H1 (cell line): ENCODE measurements around the gene UHRF2. TPM values are rescaled to one million over a fixed set of nuclear protein-coding genes. Genes with fewer than 3 reads are reported as not detected.

Experiments used
- CTCF ChIA-PET: fragments of 300-600 bp; sonication (Branson Sonifier 250); formaldehyde crosslinking; loops from one replicate; lab custom pipeline; 2021; ENCODE audit not compliant: partially characterized antibody; lab: Charles Lee
- POLR2A ChIA-PET: fragments of 300-600 bp; sonication (Branson Sonifier 250); formaldehyde crosslinking; loops from one replicate; lab custom pipeline; 2021; ENCODE audit warnings: inconsistent platforms; ENCODE audit not compliant: partially characterized antibody; lab: Charles Lee
- DNase-seq, 2 experiments: peaks; one replicate each; pipeline versions ENCODE4 v3.0.0 to v3.0.0-alpha.2; 2010 to 2022; ENCODE audit warnings: low spot score in 2 of 2, low read depth in 1 of 2, mixed read lengths in 1 of 2
- FAIRE-seq: peaks from 2 replicates; lab custom pipeline; 2011; peaks lifted over from hg19 to GRCh38; lab: Jason Lieb, UNC
- H2AFZ ChIP-seq: 2 replicates; pipeline ENCODE4 v1.8.1; 2012; ENCODE audit warnings: low read length, inconsistent platforms
- H2AK5ac ChIP-seq: 2 replicates; pipeline ENCODE4 v1.6.1; 2013; ENCODE audit warnings: low read depth, low read length
- H2BK120ac ChIP-seq: replicated peaks from 2 replicates; pipeline ENCODE3; 2013; ENCODE audit warnings: low read depth, low read length, inconsistent platforms
- H2BK12ac ChIP-seq: 2 replicates; pipeline ENCODE4 v1.6.1; 2013; ENCODE audit warnings: low read depth, low read length
- H2BK15ac ChIP-seq: 2 replicates; pipeline ENCODE4 v1.6.1; 2013; ENCODE audit warnings: low read length
- H2BK20ac ChIP-seq: 2 replicates; pipeline ENCODE4 v1.6.1; 2013; ENCODE audit warnings: low read length
- H2BK5ac ChIP-seq: 2 replicates; pipeline ENCODE4 v1.6.1; 2013; ENCODE audit warnings: low read depth, low read length
- H3K14ac ChIP-seq: 2 replicates; pipeline ENCODE4 v1.6.1; 2013; ENCODE audit warnings: inconsistent platforms; ENCODE audit not compliant: insufficient read length
- H3K18ac ChIP-seq: 2 replicates; pipeline ENCODE4 v1.6.1; 2013; ENCODE audit warnings: low read length; ENCODE audit errors: extremely low read depth
- H3K23ac ChIP-seq: 2 replicates; pipeline ENCODE4 v1.6.1; 2013; ENCODE audit warnings: inconsistent platforms; ENCODE audit not compliant: insufficient read length
- H3K23me2 ChIP-seq: 2 replicates; pipeline ENCODE4 v1.6.1; 2013; ENCODE audit warnings: low read depth, low read length
- H3K27ac ChIP-seq: 2 replicates; pipeline ENCODE4 v1.6.1; 2011; ENCODE audit warnings: low read depth, low read length, inconsistent platforms
- H3K27me3 ChIP-seq, 4 experiments: replicated peaks in 1 of 4; 1 replicate in 1 of 4; 2 replicates in 3 of 4; pipeline versions ENCODE4 v1.6.1 to v1.8.1; 2011 to 2013; ENCODE audit warnings: low read length in 3 of 4, mild to moderate bottlenecking in 3 of 4, inconsistent platforms in 2 of 4, mixed read lengths in 2 of 4, moderate library complexity in 1 of 4; ENCODE audit not compliant: control insufficient read depth in 3 of 4, insufficient read depth in 3 of 4; ENCODE audit errors: extremely low read depth in 1 of 4
- H3K36me3 ChIP-seq, 4 experiments: 2 replicates each; pipeline versions ENCODE4 v1.6.1 to v1.8.1; 2011 to 2013; ENCODE audit warnings: mild to moderate bottlenecking in 4 of 4, low read length in 3 of 4, moderate library complexity in 2 of 4, control low read depth in 1 of 4, inconsistent platforms in 1 of 4; ENCODE audit not compliant: insufficient read depth in 4 of 4, control insufficient read depth in 2 of 4
- H3K4ac ChIP-seq: replicated peaks from 2 replicates; pipeline ENCODE3; 2013; ENCODE audit warnings: low read length, low read depth, mixed read lengths, inconsistent platforms; ENCODE audit not compliant: insufficient read length
- H3K4me1 ChIP-seq, 4 experiments: replicated peaks in 1 of 4; 1 replicate in 1 of 4; 2 replicates in 3 of 4; pipeline versions ENCODE4 v1.6.1 to v1.8.1; 2011 to 2013; ENCODE audit warnings: low read length in 3 of 4, inconsistent platforms in 2 of 4, mixed read lengths in 1 of 4; ENCODE audit not compliant: insufficient read depth in 4 of 4, control insufficient read depth in 3 of 4
- H3K4me2 ChIP-seq, 2 experiments: 2 replicates each; pipeline versions ENCODE4 v1.6.1 to v1.8.1; 2011 to 2013; ENCODE audit warnings: low read depth in 2 of 2, low read length in 2 of 2, control low read depth in 1 of 2, inconsistent platforms in 1 of 2, mild to moderate bottlenecking in 1 of 2; ENCODE audit not compliant: insufficient read depth in 1 of 2
- H3K4me3 ChIP-seq, 4 experiments: fragments of 200-600, 300-600 bp in 1 of 4; sonication (generic), shearing (Covaris generic), sonication (Bioruptor Twin) in 1 of 4; 2 replicates each; pipeline versions ENCODE4 v1.5.1 to v1.8.1; 2011 to 2016; ENCODE audit warnings: low read length in 4 of 4, low read depth in 3 of 4, control low read depth in 2 of 4, inconsistent platforms in 2 of 4, mild to moderate bottlenecking in 2 of 4, mixed read lengths in 1 of 4, moderate library complexity in 1 of 4; ENCODE audit not compliant: insufficient read depth in 2 of 4; ENCODE audit errors: extremely low read depth in 1 of 4
- H3K56ac ChIP-seq: replicated peaks from 2 replicates; pipeline ENCODE3; 2013; ENCODE audit warnings: low read depth, mild to moderate bottlenecking, mixed read lengths, low read length, inconsistent platforms; ENCODE audit not compliant: insufficient read length
- H3K79me1 ChIP-seq: 2 replicates; pipeline ENCODE4 v1.6.1; 2013; ENCODE audit warnings: low read depth, low read length, control low read depth
- H3K79me2 ChIP-seq, 2 experiments: 2 replicates each; pipeline versions ENCODE4 v1.6.1 to v1.8.1; 2012 to 2013; ENCODE audit warnings: low read length in 2 of 2, mild to moderate bottlenecking in 2 of 2, inconsistent platforms in 1 of 2; ENCODE audit not compliant: insufficient read depth in 2 of 2, control insufficient read depth in 1 of 2
- H3K9ac ChIP-seq, 4 experiments: replicated peaks in 1 of 4; 1 replicate in 1 of 4; 2 replicates in 3 of 4; pipeline versions ENCODE4 v1.6.1 to v1.8.1; 2011 to 2013; ENCODE audit warnings: low read depth in 3 of 4, low read length in 3 of 4, control low read depth in 2 of 4, mild to moderate bottlenecking in 2 of 4, moderate library complexity in 2 of 4, inconsistent platforms in 1 of 4; ENCODE audit errors: extremely low read depth in 1 of 4
- H3K9me3 ChIP-seq, 2 experiments: 2 replicates each; pipeline versions ENCODE4 v1.6.1 to v1.8.1; 2012 to 2013; ENCODE audit warnings: mild to moderate bottlenecking in 2 of 2, moderate library complexity in 2 of 2, control low read depth in 1 of 2, inconsistent platforms in 1 of 2, low read depth in 1 of 2, low read length in 1 of 2, mixed read lengths in 1 of 2; ENCODE audit not compliant: insufficient read depth in 2 of 2
- H4K20me1 ChIP-seq, 2 experiments: replicated peaks in 1 of 2; 2 replicates each; pipeline versions ENCODE3 to v1.8.1; 2011 to 2013; ENCODE audit warnings: inconsistent platforms in 2 of 2, low read length in 2 of 2, mild to moderate bottlenecking in 1 of 2; ENCODE audit not compliant: insufficient read depth in 2 of 2, control insufficient read depth in 1 of 2
- H4K5ac ChIP-seq: 2 replicates; pipeline ENCODE4 v1.6.1; 2013; ENCODE audit warnings: low read length, low read depth, mixed read lengths, inconsistent platforms; ENCODE audit not compliant: insufficient read length
- H4K8ac ChIP-seq: 2 replicates; pipeline ENCODE4 v1.8.0; 2013; ENCODE audit warnings: mild to moderate bottlenecking, moderate library complexity, low read length, inconsistent platforms; ENCODE audit not compliant: insufficient read depth; ENCODE audit errors: extremely low read depth
- H4K91ac ChIP-seq: replicated peaks from 2 replicates; pipeline ENCODE3; 2013; ENCODE audit warnings: low read length, mixed read lengths, inconsistent platforms; ENCODE audit not compliant: insufficient read length
- BRCA1 ChIP-seq: IDR thresholded peaks from 2 replicates; pipeline ENCODE4 v1.6.1; 2012; ENCODE audit warnings: low read depth, low read length, improper control_type of control experiment
- CBX5 ChIP-seq: fragments of 300-800, 300-1000 bp; sonication (generic); IDR thresholded peaks from 2 replicates; pipeline ENCODE4 v1.7.1; 2016; ENCODE audit warnings: antibody characterized with exemption, low read length, low read depth
- CHD2 ChIP-seq: IDR thresholded peaks from 2 replicates; pipeline ENCODE4 v1.6.1; 2012; ENCODE audit warnings: low read length, improper control_type of control experiment
- KDM4A ChIP-seq: IDR thresholded peaks from one replicate; pipeline ENCODE4 v1.7.1; 2012; ENCODE audit warnings: low read depth, mild to moderate bottlenecking, moderate library complexity, low read length, inconsistent platforms; ENCODE audit not compliant: severe bottlenecking
- MAX ChIP-seq: IDR thresholded peaks from 2 replicates; pipeline ENCODE4 v1.6.1; 2012; ENCODE audit warnings: inconsistent platforms
- NANOG ChIP-seq: IDR thresholded peaks from 2 replicates; pipeline ENCODE4 v1.6.1; 2011; ENCODE audit warnings: low read length, low read depth, mild to moderate bottlenecking, inconsistent platforms; ENCODE audit not compliant: insufficient read depth, poor library complexity, severe bottlenecking
- PHF8 ChIP-seq: fragments of 200-600 bp; sonication (generic); conservative IDR thresholded peaks from 2 replicates; pipeline ENCODE4 v1.7.1; 2012; ENCODE audit warnings: low read depth, mild to moderate bottlenecking, inconsistent platforms, low read length, moderate library complexity
- RXRA ChIP-seq: IDR thresholded peaks from 2 replicates; pipeline ENCODE4 v1.6.1; 2011; ENCODE audit warnings: low read depth, mild to moderate bottlenecking, low read length, moderate library complexity; ENCODE audit not compliant: insufficient read depth
- SAP30 ChIP-seq: fragments of 300-600 bp; sonication (generic); IDR thresholded peaks from 2 replicates; pipeline ENCODE4 v1.7.1; 2012; ENCODE audit warnings: low read length, moderate library complexity, mild to moderate bottlenecking, inconsistent platforms; ENCODE audit not compliant: insufficient read depth, insufficient replicate concordance
- SIN3A ChIP-seq, 2 experiments: IDR thresholded peaks in 1 of 2; conservative IDR thresholded peaks in 1 of 2; 2 replicates each; pipeline ENCODE4 v1.6.1; 2011 to 2012; ENCODE audit warnings: low read length in 2 of 2, improper control_type of control experiment in 1 of 2, low read depth in 1 of 2, mild to moderate bottlenecking in 1 of 2
- SP1 ChIP-seq: IDR thresholded peaks from 2 replicates; pipeline ENCODE4 v1.6.1; 2011; ENCODE audit warnings: low read depth, low read length
- SP2 ChIP-seq: IDR thresholded peaks from 2 replicates; pipeline ENCODE4 v1.6.1; 2012; ENCODE audit warnings: mild to moderate bottlenecking, low read length, inconsistent platforms
- WGBS, 2 experiments: shearing (Covaris generic) in 1 of 2; methylation state at CpG; one replicate each; pipeline versions ENCODE4 v1.1.6 to v1.1.7; 2013 to 2015; ENCODE audit warnings: low lambda C conversion rate in 2 of 2, mixed read lengths in 2 of 2, inconsistent platforms in 1 of 2, low coverage in 1 of 2, missing lambda C conversion rate in 1 of 2; ENCODE audit not compliant: insufficient replicate concordance in 2 of 2, insufficient coverage in 1 of 2, insufficient read length in 1 of 2; ENCODE audit errors: extremely low coverage in 1 of 2, missing lambda C conversion rate in 1 of 2; 5-methylcytosine and 5-hydroxymethylcytosine counted together
- polyA plus RNA-seq, 7 experiments: library from polyadenylated mRNA; depleted of rRNA in 3 of 7; stranded (reverse) in 5 of 7; unstranded in 2 of 7; fragments of >200 nt in 5 of 7; fragments of 200-250 nt in 2 of 7; gene quantifications; 1 replicate in 5 of 7; 2 replicates in 1 of 7; 4 replicates in 1 of 7; pipeline versions ENCODE4 v1.2.1 to v1.2.3, GENCODE V29; 2011 to 2013; ENCODE audit warnings: missing spikeins in 2 of 7, mixed read lengths in 2 of 7
- total RNA-seq: library from RNA; stranded (reverse); fragmentation: NEBNext Ultra II Directional; extraction: Animal tissue kit (Norgen Biotek cat#: 25700); gene quantifications from 2 replicates; pipeline ENCODE4 v1.2.1, GENCODE V29; 2021

Gene UHRF2
- total and polyA plus RNA-seq, 2 of the 8 experiments (the other 6 are each of a cell fraction or from before 2014, with no cell fraction given) = 31.8 to 48.0 TPM

DNA sequence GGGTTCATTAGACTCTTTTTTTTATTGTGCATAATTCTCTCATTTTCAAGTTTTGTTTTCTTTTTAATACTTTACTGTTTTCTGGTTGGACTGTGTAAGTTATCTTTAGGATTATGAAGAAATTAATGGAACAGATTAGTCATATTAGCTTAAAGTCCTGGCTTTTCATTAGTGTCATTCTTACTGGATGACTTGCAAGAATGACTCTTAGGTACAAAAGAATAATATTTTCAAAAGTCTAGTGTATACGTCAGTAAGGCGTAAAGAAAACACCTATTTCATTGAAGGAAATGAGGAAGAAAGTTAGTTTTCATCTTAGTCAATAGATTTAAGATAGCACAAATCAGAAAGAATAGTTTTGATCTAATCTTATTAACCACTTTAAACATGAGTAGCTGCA is 20.4 kb downstream of the UHRF2 start:
- WGBS, 2 experiments = 91% methylated on average over 2 of the region's 2 CpGs; no CpG with 5 or more reads in 1 of the 2 experiments
- H3K9ac ChIP-seq = no peak overlapping the region
- FAIRE-seq = no peak
- peaks cover 10% of the 10 kb centered on the region for H3K79me1 ChIP-seq
- no peak overlapping the region for H2BK120ac ChIP-seq
- H3K56ac ChIP-seq = no peak overlapping the region
- no peak overlapping the region for H3K14ac ChIP-seq
- no peak overlapping the region for H2AK5ac ChIP-seq
- H3K4me1 ChIP-seq = no peaks in the 10 kb centered on the region
- ChIA-PET POLR2A (interaction anchor here (1.4 kb wide), 1 partner anchor 20 kb away, joined by 5 read pairs; the partner anchor contains the start of gene UHRF2), CTCF (interaction anchor here (0.9 to 1.5 kb wide), 2 partner anchors 16 to 415 kb away, joined by 3 read pairs; no protein-coding TSS in a partner anchor)
- no peak overlapping the region for H4K8ac ChIP-seq
- no peak overlapping the region for H2AFZ ChIP-seq
- H3K4me3 ChIP-seq = no peak overlapping the region
- no peak overlapping the region for H2BK5ac ChIP-seq
- TF ChIP-seq CBX5 (no peak), BRCA1 (no peak), PHF8 (no peak), CHD2 (no peak), SP2 (no peak), SP1 (no peak), NANOG (no peak), SAP30 (no peak), KDM4A (no peak), MAX (no peak), SIN3A (conservative IDR thresholded peaks at IDR 0.05 in 1 of 2, IDR thresholded peaks at IDR 0.05 in 1 of 2; ENCODE audit: low read depth in 1 of 2, low read length in 2 of 2) (no peak), RXRA (no peak)
- H3K4ac ChIP-seq = no peak overlapping the region
- no peaks in the 10 kb centered on the region for H3K23me2 ChIP-seq
- no peak overlapping the region for H2BK15ac ChIP-seq
- no peak overlapping the region for H2BK12ac ChIP-seq
- peaks cover 9 to 14% of the 10 kb centered on the region in 2 experiments for H4K20me1 ChIP-seq
- peaks cover 0 to 98% of the 10 kb centered on the region in 2 experiments; a peak in 3 of 4 replicates for H3K79me2 ChIP-seq
- H3K4me2 ChIP-seq = no peak overlapping the region
- H3K23ac ChIP-seq = no peak overlapping the region
- H3K9me3 ChIP-seq = no peaks in the 10 kb centered on the region
- H2BK20ac ChIP-seq = no peak overlapping the region
- DNase-seq = no peak
- H3K27ac ChIP-seq = no peak overlapping the region
- H4K91ac ChIP-seq = no peak overlapping the region
- no peak overlapping the region for H4K5ac ChIP-seq
- no peaks in the 10 kb centered on the region for H3K27me3 ChIP-seq
- no peaks in the 10 kb centered on the region; a peak in 3 of 8 replicates for H3K36me3 ChIP-seq
- no peak overlapping the region for H3K18ac ChIP-seq
